ENCODE data around the gene TSC22D2.

Gene TSC22D2

DNA sequence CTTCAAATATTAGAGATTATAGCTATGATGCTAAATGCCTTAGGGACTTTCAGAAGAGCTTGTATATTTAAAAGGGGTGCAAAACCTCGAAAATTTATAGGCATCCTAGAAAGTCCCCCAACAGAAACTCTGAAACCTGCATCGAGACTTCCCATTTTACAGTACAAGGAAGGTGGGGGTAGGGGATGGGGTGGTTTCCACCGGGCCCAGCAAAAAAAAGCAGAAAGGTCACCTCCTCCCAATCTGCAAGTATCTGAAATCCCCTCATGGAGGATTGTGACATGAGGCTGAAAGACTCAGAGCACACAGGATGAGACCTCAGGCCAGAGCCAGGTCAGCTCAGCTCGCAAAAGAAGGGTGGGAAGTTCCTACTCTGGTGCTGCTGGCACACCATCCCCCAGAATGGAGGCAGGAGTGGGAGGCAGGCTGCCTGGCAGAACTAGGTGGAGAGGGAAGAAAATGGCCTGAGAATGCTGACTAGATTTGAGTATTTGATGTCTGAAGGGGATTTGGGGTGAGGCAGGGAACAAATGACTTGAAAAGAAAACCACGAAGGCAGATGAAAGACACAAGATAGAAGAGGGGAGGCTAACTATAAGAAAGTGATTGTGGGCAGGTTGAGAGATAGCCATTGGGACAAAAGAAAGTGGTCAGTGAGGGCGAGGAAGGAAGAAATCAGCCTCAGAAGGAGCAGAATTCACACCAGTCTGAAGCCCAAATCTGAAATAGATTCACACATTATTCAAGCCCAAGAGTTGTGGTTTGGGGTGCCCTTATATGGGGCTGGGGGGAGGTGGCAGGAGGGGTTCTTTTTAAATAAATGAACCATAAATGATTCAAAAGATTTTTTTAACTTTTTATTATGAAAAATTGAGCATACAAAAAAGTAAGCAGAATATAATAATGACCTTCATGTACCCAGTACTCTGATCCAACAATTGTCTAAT is 22.5 kb upstream of the TSC22D2 start:
- no peak for DNase-seq

DNA sequence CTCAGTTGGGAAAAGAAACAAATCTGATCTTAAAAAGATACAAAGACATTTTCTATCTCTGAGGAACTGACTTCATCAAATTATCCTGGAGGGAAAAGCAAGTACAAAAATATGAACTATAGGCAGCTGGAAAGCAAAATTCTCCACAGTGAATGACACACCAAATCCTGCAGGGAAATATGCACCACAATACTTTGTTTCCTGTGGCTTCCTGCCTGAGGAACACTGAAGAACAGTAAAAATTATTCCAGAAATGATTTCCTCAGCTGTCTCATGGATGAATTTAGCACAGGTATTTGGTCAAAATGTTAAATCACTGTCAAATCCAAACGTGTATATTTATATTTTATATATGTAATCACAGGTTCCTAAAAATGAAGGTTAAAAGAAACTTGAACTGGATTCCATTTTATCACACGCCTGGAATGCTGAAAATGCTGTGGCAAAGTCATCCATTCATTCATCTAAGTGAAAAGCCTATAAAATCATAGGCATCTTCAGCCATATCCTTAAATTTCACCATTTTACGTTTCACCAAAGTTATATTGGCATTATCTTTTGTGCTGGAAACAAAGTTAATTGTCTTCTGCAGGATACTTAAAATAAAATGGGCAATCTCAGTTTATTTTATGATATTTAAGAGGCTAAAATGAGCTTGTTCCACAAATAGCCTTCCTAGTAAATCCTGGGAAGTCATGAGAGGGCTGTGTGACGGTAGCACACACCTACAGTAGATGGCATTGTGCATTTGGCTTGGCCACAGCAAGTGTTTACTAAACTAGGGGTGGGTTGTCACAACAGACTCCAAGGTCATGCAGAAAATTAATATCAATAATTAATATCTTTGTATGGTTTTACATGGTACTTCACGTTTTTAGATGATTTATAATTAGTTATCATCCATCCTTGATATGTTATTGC is 19.3 kb upstream of the TSC22D2 start:
- DNase-seq: no peak

GRCh38 chr3:150390087-150390486 is 18.0 kb upstream of the TSC22D2 start:
- no peak for DNase-seq

DNA sequence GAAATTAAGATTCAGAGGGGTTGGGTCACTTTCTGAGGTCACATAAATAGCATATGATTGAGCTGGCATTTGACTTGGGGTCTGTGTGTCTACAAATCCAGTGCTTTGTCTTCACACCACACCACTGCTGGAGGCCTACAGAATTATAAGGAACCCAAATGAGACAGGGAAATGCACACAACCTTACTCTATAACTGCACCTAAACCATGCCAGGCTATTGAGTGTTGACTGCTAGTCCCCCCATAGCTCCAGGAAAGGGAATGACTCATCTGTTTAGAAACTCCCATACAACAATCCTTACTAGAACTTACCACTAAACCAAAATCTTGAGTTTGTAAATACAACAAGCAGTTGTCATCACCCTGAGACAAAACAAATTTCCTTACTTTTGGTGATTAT is 16.9 kb upstream of the TSC22D2 start:
- peak; percentile 48 for DNase-seq

DNA sequence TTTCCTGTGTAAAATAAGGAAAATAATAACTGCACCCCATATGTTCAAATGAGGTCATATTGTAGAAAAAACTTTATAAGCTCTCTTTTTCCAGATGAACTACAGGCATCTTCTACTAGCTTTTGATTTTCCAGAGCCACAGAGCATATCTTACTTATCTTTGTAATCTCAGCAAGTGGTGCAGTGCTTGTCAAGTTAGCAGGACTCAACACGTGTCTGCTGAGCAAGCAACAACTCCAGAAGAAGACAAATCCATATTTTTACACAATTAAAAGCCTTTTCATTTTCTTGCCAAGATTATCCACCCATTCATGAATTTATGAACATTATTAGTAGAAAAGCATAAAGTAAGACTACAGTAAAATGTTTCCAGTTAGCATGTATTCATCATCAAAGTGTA is 14.4 kb upstream of the TSC22D2 start:
- no peak for DNase-seq

GRCh38 chr3:150394606-150395005 is 13.5 kb upstream of the TSC22D2 start:
- no peak for DNase-seq

DNA sequence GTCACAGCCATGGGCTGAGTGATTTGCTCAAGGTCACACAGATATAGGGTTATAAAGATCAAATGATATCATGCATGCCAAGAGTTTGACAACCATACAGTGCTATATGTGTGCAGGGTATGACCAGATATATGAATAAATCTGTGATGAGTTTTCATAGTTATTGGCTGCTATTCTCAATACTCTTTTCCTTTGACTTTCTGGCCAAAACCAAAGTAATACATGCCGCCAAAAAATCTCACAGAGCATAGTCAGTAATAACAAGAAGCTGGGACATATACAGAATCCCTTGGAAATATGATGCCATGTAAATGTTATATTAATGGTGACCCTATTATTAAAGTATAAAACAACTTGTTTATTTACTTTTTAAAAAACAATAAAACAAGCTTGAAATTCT is 11.6 kb upstream of the TSC22D2 start:
- DNase-seq: no peak

- DNase-seq: no peak
Measured at GRCh38 chr3:150396956-150397550, 11.0 kb upstream of the TSC22D2 start.

- no peak for DNase-seq
Measured at GRCh38 chr3:150399060-150399459, 9.0 kb upstream of the TSC22D2 start.

DNA sequence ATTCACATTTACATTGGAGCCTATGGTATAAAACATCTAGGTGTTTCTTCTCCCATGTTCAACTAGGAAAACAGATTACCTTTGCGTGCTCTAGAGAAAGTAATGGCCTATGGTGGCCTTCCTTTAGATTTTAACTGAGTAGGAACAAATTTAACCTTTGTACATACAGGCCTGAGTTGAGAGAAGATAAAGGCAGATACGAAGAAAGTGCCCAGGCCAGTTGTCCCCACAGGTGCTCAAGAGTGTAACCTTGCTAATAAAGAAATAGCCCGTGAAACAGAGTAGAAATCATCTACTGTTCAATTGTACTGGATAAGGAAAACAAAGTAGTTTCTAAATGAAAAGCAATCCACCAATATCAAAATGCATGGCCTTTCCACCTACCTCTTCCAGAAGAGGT is 6.8 kb upstream of the TSC22D2 start:
- no peak for DNase-seq

DNA sequence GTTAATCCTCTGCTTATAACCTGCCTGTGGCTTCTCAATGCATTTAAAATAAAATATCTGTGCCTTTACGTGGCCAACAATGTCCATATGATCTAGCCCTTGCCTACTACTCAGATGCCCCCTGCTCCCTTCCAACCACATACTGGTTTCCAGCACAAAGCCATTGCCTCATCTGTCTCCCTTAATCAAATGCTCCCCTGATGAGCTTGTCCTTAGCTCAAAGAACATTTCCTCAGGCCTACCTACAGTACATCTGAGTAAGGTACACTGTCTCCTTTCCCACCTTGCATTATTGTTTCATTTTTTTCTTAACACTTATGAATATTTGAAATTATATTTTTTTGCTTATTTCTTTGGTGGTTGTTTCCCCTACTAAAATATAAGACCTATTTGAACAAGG is 5.9 kb upstream of the TSC22D2 start:
- no peak for DNase-seq

- no peak for DNase-seq
Measured at GRCh38 chr3:150404023-150404422, 4.1 kb upstream of the TSC22D2 start.

GRCh38 chr3:150407051-150407807 is 869 bp upstream of the TSC22D2 start:
- peak; percentile 38 for DNase-seq

- DNase-seq: no peak
Measured at GRCh38 chr3:150407808-150408220, 284 bp upstream of the TSC22D2 start.

- no peak for DNase-seq
Measured at GRCh38 chr3:150409125-150409511, 1.0 kb downstream of the TSC22D2 start.

DNA sequence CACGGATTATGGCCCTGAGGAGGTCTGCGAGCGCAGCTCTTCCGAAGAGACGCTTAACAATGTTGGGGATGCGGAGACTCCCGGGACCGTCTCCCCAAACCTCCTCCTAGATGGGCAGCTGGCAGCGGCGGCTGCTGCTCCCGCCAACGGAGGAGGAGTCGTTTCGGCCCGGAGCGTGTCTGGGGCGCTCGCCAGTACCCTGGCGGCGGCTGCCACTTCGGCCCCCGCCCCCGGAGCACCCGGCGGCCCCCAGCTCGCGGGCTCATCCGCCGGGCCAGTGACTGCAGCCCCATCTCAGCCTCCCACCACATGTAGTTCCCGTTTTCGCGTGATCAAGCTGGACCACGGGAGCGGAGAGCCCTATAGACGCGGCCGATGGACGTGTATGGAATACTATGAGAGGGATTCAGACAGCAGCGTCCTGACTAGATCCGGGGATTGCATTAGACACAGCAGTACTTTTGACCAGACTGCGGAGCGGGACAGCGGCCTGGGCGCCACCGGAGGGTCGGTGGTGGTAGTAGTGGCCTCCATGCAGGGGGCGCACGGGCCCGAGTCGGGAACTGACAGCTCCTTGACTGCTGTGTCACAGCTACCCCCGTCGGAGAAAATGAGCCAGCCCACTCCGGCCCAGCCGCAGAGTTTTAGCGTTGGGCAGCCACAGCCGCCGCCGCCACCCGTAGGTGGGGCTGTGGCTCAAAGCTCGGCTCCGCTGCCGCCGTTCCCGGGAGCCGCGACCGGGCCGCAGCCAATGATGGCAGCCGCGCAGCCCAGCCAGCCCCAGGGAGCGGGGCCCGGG is 1.6 kb downstream of the TSC22D2 start:
- peak; percentile 33 for DNase-seq

- DNase-seq: peak; percentile 10
Measured at GRCh38 chr3:150410311-150411105, 2.4 kb downstream of the TSC22D2 start.

DNA sequence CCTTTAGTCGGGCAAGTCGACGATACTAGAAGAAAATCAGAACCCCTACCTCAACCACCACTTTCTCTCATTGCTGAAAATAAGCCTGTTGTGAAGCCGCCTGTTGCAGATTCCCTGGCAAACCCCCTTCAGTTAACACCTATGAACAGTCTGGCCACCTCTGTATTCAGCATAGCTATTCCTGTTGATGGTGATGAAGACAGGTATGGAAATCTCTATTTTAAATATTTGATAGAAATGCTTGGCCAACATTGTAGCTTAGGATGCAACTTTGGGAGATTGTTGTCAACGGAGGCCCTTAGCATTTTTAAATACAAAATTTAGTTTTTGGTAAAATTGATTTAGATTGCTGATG is 3.0 kb downstream of the TSC22D2 start:
- DNase-seq: no peak

- DNase-seq: no peak
Measured at GRCh38 chr3:150411546-150411945, 3.4 kb downstream of the TSC22D2 start.

DNA sequence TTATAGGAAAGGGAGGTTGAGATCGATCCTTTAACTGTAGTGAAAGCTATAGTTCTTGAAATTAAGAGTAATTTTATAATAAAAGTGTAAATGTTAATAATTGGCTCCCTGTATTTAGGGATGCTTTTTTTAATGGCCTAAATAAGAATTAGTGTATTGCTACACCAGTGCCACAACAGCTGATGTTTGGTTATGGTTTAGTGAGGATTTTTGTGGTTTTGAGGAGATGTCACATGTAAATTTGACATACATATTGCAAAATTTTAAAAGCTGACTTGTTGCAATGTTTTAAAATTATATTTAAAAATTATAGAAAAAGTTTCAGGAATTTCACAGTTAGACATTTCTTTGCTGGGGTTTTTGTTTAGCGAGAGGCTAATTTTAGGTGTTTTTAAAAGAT is 3.9 kb downstream of the TSC22D2 start:
- no peak for DNase-seq
